ENCODE measurements around the gene VSTM4.

Gene VSTM4

DNA sequence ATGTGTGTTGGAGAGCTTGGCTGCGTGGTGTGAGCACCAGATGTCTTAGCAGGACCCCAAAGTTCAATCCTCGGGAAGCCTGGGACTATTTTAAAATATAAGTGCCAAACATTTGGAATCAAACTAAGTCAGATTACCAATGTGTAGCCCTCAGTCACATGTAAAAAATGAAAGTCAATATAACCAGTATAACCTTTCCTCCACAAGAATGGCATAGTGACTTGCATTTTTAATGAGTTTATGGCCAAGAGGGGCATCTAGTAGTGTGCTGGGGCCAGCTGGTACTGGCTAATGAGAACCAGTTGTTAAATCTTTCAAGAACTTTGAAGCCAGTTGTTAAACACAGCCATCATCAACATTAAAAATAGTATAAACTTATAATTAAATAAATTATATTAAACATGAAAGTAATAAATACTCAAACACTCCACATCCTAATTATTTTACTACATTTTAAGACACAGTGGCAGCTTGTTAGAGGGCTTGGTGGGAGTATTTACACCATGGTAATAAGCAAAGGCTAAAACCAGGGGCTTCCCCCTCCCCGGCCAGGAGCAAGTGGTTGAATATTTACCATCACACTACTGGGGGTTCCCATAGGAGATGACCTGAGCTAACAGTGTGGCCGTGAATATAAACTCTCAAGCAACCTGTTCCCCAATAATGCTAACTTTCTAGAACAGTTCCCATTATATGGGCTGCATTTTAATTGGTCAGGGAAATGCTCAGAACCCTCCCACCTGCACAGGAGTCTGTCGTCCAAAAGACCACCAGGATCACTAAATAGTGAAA lies 26.4 kb upstream of the VSTM4 start:
- Mint-ChIP-seq H3K9me3 (peaks cover 13% of the 10 kb centered on the region), H3K27ac (peak overlapping the region in 2 of 3 experiments; percentile 62 to 80), H3K4me3 (no peak overlapping the region), H3K27me3 (ENCODE audit: low read depth) (peaks cover 9% of the 10 kb centered on the region), H3K4me1 (peaks cover 63% of the 10 kb centered on the region), H3K36me3 (ENCODE audit: low read depth) (no peaks in the 10 kb centered on the region)
- TF ChIP-seq, protein P1, sequence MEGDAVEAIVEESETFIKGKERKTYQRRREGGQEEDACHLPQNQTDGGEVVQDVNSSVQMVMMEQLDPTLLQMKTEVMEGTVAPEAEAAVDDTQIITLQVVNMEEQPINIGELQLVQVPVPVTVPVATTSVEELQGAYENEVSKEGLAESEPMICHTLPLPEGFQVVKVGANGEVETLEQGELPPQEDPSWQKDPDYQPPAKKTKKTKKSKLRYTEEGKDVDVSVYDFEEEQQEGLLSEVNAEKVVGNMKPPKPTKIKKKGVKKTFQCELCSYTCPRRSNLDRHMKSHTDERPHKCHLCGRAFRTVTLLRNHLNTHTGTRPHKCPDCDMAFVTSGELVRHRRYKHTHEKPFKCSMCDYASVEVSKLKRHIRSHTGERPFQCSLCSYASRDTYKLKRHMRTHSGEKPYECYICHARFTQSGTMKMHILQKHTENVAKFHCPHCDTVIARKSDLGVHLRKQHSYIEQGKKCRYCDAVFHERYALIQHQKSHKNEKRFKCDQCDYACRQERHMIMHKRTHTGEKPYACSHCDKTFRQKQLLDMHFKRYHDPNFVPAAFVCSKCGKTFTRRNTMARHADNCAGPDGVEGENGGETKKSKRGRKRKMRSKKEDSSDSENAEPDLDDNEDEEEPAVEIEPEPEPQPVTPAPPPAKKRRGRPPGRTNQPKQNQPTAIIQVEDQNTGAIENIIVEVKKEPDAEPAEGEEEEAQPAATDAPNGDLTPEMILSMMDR (IDR thresholded peaks at IDR 0.05; ENCODE audit: unreplicated experiment in 3 of 3), result no peak

GRCh38 chr10:49140304-49141177 lies 25.2 kb upstream of the VSTM4 start:
- H3K27ac Mint-ChIP-seq, result peak overlapping the region in 2 of 3 experiments; percentile 45 to 80
- H3K36me3 Mint-ChIP-seq (ENCODE audit: low read depth), result no peaks in the 10 kb centered on the region
- H3K9me3 Mint-ChIP-seq, result peaks cover 12% of the 10 kb centered on the region
- peaks cover 5% of the 10 kb centered on the region for H3K27me3 Mint-ChIP-seq (ENCODE audit: low read depth)
- TF ChIP-seq, protein P1 (IDR thresholded peaks at IDR 0.05; ENCODE audit: unreplicated experiment in 3 of 3), result no peak
- H3K4me1 Mint-ChIP-seq, result peaks cover 62% of the 10 kb centered on the region
- H3K4me3 Mint-ChIP-seq, result no peak overlapping the region

- TF ChIP-seq, protein P1 (IDR thresholded peaks at IDR 0.05; ENCODE audit: unreplicated experiment in 3 of 3), result no peak
- Mint-ChIP-seq H3K9me3 (peaks cover 7% of the 10 kb centered on the region), H3K27me3 (ENCODE audit: low read depth) (peaks cover 3% of the 10 kb centered on the region), H3K4me3 (no peak overlapping the region), H3K36me3 (ENCODE audit: low read depth) (no peaks in the 10 kb centered on the region), H3K27ac (no peak overlapping the region), H3K4me1 (peaks cover 55% of the 10 kb centered on the region)
These were observed 24.5 kb upstream of the VSTM4 start for GRCh38 chr10:49139846-49140195.

DNA sequence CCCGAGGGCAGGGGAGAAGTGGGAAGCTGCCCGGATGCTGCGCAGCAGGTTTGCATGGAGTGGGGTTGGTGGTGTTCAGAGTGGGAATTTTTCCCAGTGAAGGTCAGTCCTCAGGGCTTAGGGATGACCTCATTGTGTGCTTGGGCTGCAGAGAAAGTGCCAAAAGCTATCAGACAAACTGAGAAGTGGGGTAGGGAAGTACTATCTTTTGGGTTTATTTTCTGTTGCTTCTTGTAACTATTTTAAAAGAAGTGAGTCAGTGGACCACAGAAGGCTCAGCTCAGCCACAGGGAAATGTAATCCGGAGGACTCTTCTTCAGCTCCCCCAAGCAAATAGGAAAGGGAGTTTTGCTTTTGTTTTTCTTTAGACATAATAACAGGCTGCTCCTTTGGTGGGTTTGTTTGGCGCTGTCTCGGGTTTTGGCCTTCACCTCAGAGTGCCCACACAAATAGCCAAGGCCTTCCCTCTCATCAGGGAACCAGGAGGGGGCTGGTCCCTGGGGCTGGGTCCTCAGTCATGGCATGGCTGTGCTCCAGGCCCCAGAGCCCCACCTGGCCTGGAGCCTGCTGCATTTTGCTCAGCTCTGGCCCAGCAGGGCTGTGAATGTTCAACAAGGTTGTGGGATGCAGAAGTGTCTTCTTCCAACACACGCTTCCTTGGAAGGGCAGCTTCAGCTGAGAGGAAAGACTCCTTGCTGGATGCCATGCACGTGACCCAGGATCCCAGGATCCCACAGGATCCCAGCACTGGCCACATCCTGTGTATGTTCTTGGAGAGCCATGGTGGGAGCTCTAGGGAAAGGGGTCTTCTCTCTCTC lies 23.9 kb upstream of the VSTM4 start:
- no peaks in the 10 kb centered on the region for H3K36me3 Mint-ChIP-seq (ENCODE audit: low read depth)
- no peak overlapping the region for H3K4me3 Mint-ChIP-seq
- TF ChIP-seq, protein P1 (IDR thresholded peaks at IDR 0.05; ENCODE audit: unreplicated experiment in 3 of 3), result no peak
- peaks cover 7% of the 10 kb centered on the region for H3K27me3 Mint-ChIP-seq (ENCODE audit: low read depth)
- H3K4me1 Mint-ChIP-seq, result peaks cover 54% of the 10 kb centered on the region
- peak overlapping the region in 1 of 3 experiments; percentile 35 for H3K27ac Mint-ChIP-seq
- peaks cover 10% of the 10 kb centered on the region for H3K9me3 Mint-ChIP-seq

- Mint-ChIP-seq H3K27ac (peak overlapping the region in 2 of 3 experiments; percentile 35 to 65), H3K27me3 (ENCODE audit: low read depth) (peaks cover 7% of the 10 kb centered on the region), H3K36me3 (ENCODE audit: low read depth) (no peaks in the 10 kb centered on the region), H3K9me3 (peaks cover 10% of the 10 kb centered on the region), H3K4me1 (peaks cover 53% of the 10 kb centered on the region), H3K4me3 (no peak overlapping the region)
- TF ChIP-seq, protein P1 (IDR thresholded peaks at IDR 0.05; ENCODE audit: unreplicated experiment in 3 of 3), result no peak
These were observed 23.1 kb upstream of the VSTM4 start for GRCh38 chr10:49138361-49138891.

Data from nephron (organoid).